Caco-2 (cell line): ENCODE measurements around the gene TRAF1. TPM values are rescaled to one million over a fixed set of nuclear protein-coding genes. Genes with fewer than 3 reads are reported as not detected.

Source experiments
- BruUV-seq: library from RNA; stranded (reverse); fragments of 400-500 nt; replicated peaks from 2 replicates; lab custom pipeline; 2021; lab: Mats Ljungman, UMichigan
- CTCF ChIA-PET: fragments of 300-600 bp; sonication (Branson Sonifier 250); formaldehyde crosslinking; loops from one replicate; lab custom pipeline; 2022; ENCODE audit warnings: antibody characterized with exemption; lab: Charles Lee
- POLR2A ChIA-PET: fragments of 300-600 bp; sonication (Branson Sonifier 250); formaldehyde crosslinking; loops from one replicate; lab custom pipeline; 2022; ENCODE audit warnings: antibody characterized with exemption; lab: Charles Lee
- DNase-seq, 2 experiments: peaks; one replicate each; pipeline versions ENCODE4 v3.0.0 to v3.0.0-alpha.2; 2020 to 2022
- H3K27me3 ChIP-seq: replicated peaks from 2 replicates; pipeline ENCODE4 v1.6.0; 2011; ENCODE audit warnings: low read length; ENCODE audit not compliant: control insufficient read depth, insufficient read depth
- H3K36me3 ChIP-seq: 2 replicates; pipeline ENCODE4 v1.5.1; 2011; ENCODE audit warnings: low read length; ENCODE audit not compliant: control insufficient read depth, insufficient read depth
- H3K4me1 ChIP-seq: fragments of 250-450 bp; sonication (Bioruptor Pico); 2 replicates; pipeline ENCODE4 v1.5.1; 2020; ENCODE audit warnings: mild to moderate bottlenecking
- H3K4me3 ChIP-seq: 2 replicates; pipeline ENCODE4 v1.5.1; 2011; ENCODE audit warnings: low read depth, mild to moderate bottlenecking, control low read depth, low read length
- H3K9me3 ChIP-seq: fragments of 250-450 bp; sonication (Bioruptor Pico); 2 replicates; pipeline ENCODE4 v1.5.1; 2020; ENCODE audit warnings: mild to moderate bottlenecking, moderate library complexity
- H3K27ac Mint-ChIP-seq: one replicate; pipeline ENCODE4 v1.8.0; 2022; ENCODE audit warnings: mixed read lengths; ENCODE audit not compliant: unreplicated experiment
- H3K27me3 Mint-ChIP-seq: one replicate; pipeline ENCODE4 v1.8.0; 2022; ENCODE audit warnings: mixed read lengths; ENCODE audit not compliant: insufficient read depth, unreplicated experiment
- H3K36me3 Mint-ChIP-seq: one replicate; pipeline ENCODE4 v1.8.0; 2022; ENCODE audit warnings: mild to moderate bottlenecking, mixed read lengths; ENCODE audit not compliant: insufficient read depth, unreplicated experiment
- H3K4me1 Mint-ChIP-seq: one replicate; pipeline ENCODE4 v1.8.0; 2022; ENCODE audit warnings: low read depth, mixed read lengths; ENCODE audit not compliant: unreplicated experiment
- H3K4me3 Mint-ChIP-seq: one replicate; pipeline ENCODE4 v1.8.0; 2022; ENCODE audit warnings: mild to moderate bottlenecking, moderate library complexity, mixed read lengths; ENCODE audit not compliant: unreplicated experiment
- H3K9me3 Mint-ChIP-seq: one replicate; pipeline ENCODE4 v1.8.0; 2022; ENCODE audit warnings: mixed read lengths; ENCODE audit not compliant: unreplicated experiment
- CTCF ChIP-seq, 2 experiments: fragments of 200-600 bp in 1 of 2; IDR thresholded peaks; 1 replicate in 1 of 2; 2 replicates in 1 of 2; pipeline versions ENCODE4 v1.5.1 to v1.8.0; 2011 to 2022; ENCODE audit warnings: antibody characterized with exemption in 1 of 2, control low read depth in 1 of 2, inconsistent platforms in 1 of 2, low read depth in 1 of 2, low read length in 1 of 2, mild to moderate bottlenecking in 1 of 2, moderate library complexity in 1 of 2; ENCODE audit not compliant: insufficient read depth in 1 of 2, severe bottlenecking in 1 of 2, unreplicated experiment in 1 of 2
- intact Hi-C: fragments of 100-400 bp; cut with micrococcal nuclease; formaldehyde crosslinking; loops from one replicate; pipeline ENCODE4 v1.10.0; 2022; ENCODE audit not compliant: unreplicated experiment
- total RNA-seq: library from RNA; stranded (reverse); gene quantifications from 2 replicates; pipeline ENCODE4 v1.2.3, GENCODE V29; 2022

The TRAF1 gene
- total RNA-seq, 1 experiment from 2014 or later = 1.1 TPM

DNA sequence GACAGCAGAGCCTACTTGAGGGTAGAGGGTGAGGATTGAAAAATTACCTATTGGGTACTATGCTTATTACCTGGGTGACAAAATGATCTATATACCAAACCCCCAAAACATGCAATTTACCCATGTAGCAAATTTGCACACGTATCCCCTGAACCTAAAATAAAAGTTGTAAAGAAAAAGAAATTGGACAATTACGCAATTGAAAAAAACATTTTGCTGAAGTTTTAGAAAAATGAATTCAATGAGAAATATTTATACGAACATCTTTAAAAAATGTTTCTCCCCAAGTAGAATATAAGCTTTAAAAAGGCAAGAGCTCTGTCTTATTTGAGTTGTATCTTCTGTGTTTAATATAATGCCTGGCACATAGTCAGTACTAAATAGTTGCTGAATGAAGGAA lies 30.3 kb upstream of the TRAF1 start:
- H3K4me1 ChIP-seq = no peaks in the 10 kb centered on the region
- no peaks in the 10 kb centered on the region for H3K36me3 ChIP-seq
- no peak overlapping the region for H3K4me3 ChIP-seq
- Mint-ChIP-seq H3K36me3 (no peaks in the 10 kb centered on the region), H3K27ac (no peak overlapping the region), H3K27me3 (no peaks in the 10 kb centered on the region), H3K9me3 (no peaks in the 10 kb centered on the region), H3K4me3 (no peak overlapping the region), H3K4me1 (no peaks in the 10 kb centered on the region)
- no TSS peak for BruUV-seq
- no peaks in the 10 kb centered on the region for H3K27me3 ChIP-seq
- ChIA-PET POLR2A (interaction anchor here (0.5 kb wide), 1 partner anchor 137 kb away, joined by 3 read pairs; no protein-coding TSS in a partner anchor), CTCF (no interaction called here)
- H3K9me3 ChIP-seq = no peaks in the 10 kb centered on the region
- no peak for TF ChIP-seq CTCF (IDR thresholded peaks at IDR 0.05; ENCODE audit: insufficient read depth in 1 of 2, low read depth in 1 of 2, low read length in 1 of 2, severe bottlenecking in 1 of 2, unreplicated experiment in 1 of 2)
- intact Hi-C loops = no loop called here
- no peak for DNase-seq

DNA sequence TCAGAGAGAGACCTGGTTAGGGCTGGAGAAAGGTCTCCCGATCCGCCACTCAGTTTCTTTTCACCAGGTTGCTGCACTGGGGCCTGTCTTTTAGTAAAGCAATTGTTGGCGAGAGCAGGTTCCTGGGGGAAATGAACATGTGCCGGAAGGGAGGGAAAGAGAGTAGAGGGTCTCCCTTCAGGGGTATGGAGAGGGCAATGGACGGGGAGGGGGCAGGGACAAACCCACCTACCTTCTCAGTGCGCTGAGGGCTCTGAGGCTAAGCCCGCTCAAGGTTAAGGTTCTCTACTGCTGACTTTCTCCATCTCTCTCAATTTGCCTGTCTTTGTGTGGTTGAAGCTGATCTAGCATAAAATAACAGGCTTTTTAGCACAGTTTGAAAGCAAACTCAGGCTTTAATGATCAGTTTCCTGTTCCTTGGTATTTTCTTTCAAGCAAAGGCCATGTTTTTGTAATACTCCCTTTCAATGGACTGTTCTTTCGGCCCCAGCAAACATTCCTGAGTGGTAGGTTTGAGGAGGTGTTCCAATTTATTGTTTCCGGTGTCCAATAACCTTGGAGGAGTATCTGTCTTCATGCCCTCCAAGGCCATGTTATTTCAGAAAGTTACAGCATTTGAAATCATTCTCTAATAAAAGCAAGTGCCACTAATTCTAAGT lies 25.5 kb upstream of the TRAF1 start:
- DNase-seq = no peak
- Mint-ChIP-seq H3K4me1 (no peaks in the 10 kb centered on the region), H3K36me3 (no peaks in the 10 kb centered on the region), H3K27me3 (no peaks in the 10 kb centered on the region), H3K27ac (no peak overlapping the region), H3K4me3 (no peak overlapping the region), H3K9me3 (no peaks in the 10 kb centered on the region)
- intact Hi-C loops = no loop called here
- ChIA-PET CTCF (no interaction called here), POLR2A (no interaction called here)
- Histone ChIP-seq H3K9me3 (no peaks in the 10 kb centered on the region), H3K36me3 (no peaks in the 10 kb centered on the region), H3K27me3 (no peaks in the 10 kb centered on the region), H3K4me1 (no peaks in the 10 kb centered on the region), H3K4me3 (no peak overlapping the region)
- no TSS peak for BruUV-seq
- no peak for TF ChIP-seq CTCF (IDR thresholded peaks at IDR 0.05; ENCODE audit: insufficient read depth in 1 of 2, low read depth in 1 of 2, low read length in 1 of 2, severe bottlenecking in 1 of 2, unreplicated experiment in 1 of 2)

DNA sequence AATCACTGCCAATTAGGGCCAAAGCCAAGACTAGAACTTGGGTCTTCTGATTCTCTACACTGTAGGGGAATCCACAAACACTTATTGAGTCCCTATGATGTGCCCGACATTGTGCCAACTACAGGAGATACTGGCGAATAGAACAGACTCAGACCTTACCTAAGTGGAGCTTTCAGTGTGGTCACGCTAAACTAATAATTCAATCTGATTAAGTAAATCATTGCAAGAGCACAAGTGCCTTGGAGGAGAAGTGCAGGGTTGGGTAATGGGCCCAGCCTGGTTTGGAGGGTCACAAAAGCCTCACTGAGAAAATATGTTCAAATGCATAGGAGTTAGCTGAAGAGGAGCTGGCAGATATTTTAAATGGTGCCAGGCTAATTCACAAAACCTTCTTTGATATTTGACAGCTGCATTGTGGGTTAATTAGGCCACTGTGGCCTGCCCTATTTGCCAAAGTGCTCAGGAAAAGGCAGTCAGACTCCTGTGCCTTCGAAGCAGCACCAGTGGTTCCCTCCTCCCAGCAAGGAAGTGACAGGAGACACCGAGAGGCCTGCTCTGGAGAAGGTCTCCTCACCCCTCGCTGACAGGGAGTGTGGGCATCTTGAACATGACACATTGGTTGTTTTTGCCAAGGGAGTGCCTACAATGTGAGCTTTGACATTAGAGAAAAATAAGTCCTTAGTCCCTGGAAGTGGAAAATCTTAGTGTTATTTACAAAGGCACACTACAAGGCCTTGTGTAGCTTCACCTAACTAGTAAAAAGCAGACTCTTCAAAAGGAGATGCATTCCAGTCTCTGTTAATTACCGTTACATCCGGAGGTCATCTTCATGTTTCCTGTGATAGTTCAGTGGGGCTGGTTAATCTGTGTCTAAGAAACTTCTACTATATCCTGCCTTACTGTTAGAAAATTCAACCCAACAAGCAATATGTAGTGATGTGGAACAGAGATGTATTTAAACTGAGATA lies 24.1 kb upstream of the TRAF1 start:
- Mint-ChIP-seq H3K4me1 (no peaks in the 10 kb centered on the region), H3K36me3 (no peaks in the 10 kb centered on the region), H3K27me3 (no peaks in the 10 kb centered on the region), H3K9me3 (no peaks in the 10 kb centered on the region), H3K27ac (no peak overlapping the region), H3K4me3 (no peak overlapping the region)
- Histone ChIP-seq H3K27me3 (no peaks in the 10 kb centered on the region), H3K4me1 (no peaks in the 10 kb centered on the region), H3K36me3 (no peaks in the 10 kb centered on the region), H3K4me3 (no peak overlapping the region), H3K9me3 (no peaks in the 10 kb centered on the region)
- no peak for TF ChIP-seq CTCF (IDR thresholded peaks at IDR 0.05; ENCODE audit: insufficient read depth in 1 of 2, low read depth in 1 of 2, low read length in 1 of 2, severe bottlenecking in 1 of 2, unreplicated experiment in 1 of 2)
- DNase-seq = no peak
- ChIA-PET POLR2A (no interaction called here), CTCF (no interaction called here)
- no TSS peak for BruUV-seq
- intact Hi-C loops = no loop called here
